IMR-90 (cell line): ENCODE measurements around the gene CEACAM8. TPM values are rescaled to one million over a fixed set of nuclear protein-coding genes. Genes with fewer than 3 reads are reported as not detected.

ENCODE experiments used
- polyA plus RNA-seq, 3 experiments: library from polyadenylated mRNA; depleted of rRNA; stranded (reverse); fragments of >200 nt; gene quantifications; 2 replicates each; pipeline ENCODE4 v1.2.3, GENCODE V29; 2012; ENCODE audit warnings: low replicate concordance in 1 of 3
- total RNA-seq: library from RNA; depleted of rRNA; stranded (reverse); fragments of >200 nt; gene quantifications from 2 replicates; pipeline ENCODE4 v1.2.3, GENCODE V29; 2012; rRNA removed

Gene CEACAM8
- total and polyA plus RNA-seq, 2 of the 4 experiments (the other 2 are of a cell fraction) = not detected

Other genes with a start within 250 kb of the CEACAM8 start
- not detected in 2 replicates for gene CNFN, start 204.6 kb downstream of the CEACAM8 start, total RNA-seq
- 1.0 and 1.2 TPM in 2 replicates for gene CNFN, start 204.6 kb downstream of the CEACAM8 start, polyA plus RNA-seq (2012; rRNA removed)
- 0.83 and 1.1 TPM in 2 replicates for gene LIPE, start 167.5 kb downstream of the CEACAM8 start, total RNA-seq
- gene LIPE, start 167.5 kb downstream of the CEACAM8 start, polyA plus RNA-seq (2012; rRNA removed) = 5.4 and 5.9 TPM in 2 replicates
- gene CXCL17, start 152.0 kb downstream of the CEACAM8 start, total RNA-seq = not detected in 2 replicates
- not detected in 2 replicates for gene CXCL17, start 152.0 kb downstream of the CEACAM8 start, polyA plus RNA-seq (2012; rRNA removed)
- not detected in 2 replicates for gene CEACAM1, start 66.4 kb downstream of the CEACAM8 start, total RNA-seq
- not detected in 2 replicates for gene CEACAM1, start 66.4 kb downstream of the CEACAM8 start, polyA plus RNA-seq (2012; rRNA removed)
- not detected in 2 replicates for gene PSG3, start 145.6 kb upstream of the CEACAM8 start, total RNA-seq
- 0.03 and 0.10 TPM in 2 replicates for gene PSG3, start 145.6 kb upstream of the CEACAM8 start, polyA plus RNA-seq (2012; rRNA removed)
- 0.18 TPM in 1 of 2 replicates, not detected in the other for gene PSG8, start 170.8 kb upstream of the CEACAM8 start, total RNA-seq
- 0.10 TPM in 1 of 2 replicates, not detected in the other for gene PSG8, start 170.8 kb upstream of the CEACAM8 start, polyA plus RNA-seq (2012; rRNA removed)